Endometrial microvascular endothelial cells (primary cell): Measurements from ENCODE around the gene GPRC5B. TPM values are rescaled to one million over a fixed set of nuclear protein-coding genes. Genes with fewer than 3 reads are reported as not detected.

ENCODE experiments used
- in situ Hi-C: cut with HindIII; loops from 2 replicates; pipeline ENCODE4 v1.10.0; 2017; ENCODE audit warnings: low sequenced_read_pairs, low pct_unique_long_range_greater_than_20kb; ENCODE audit errors: inconsistent ontology term
- total RNA-seq: library from RNA; depleted of rRNA; stranded (reverse); fragments of >200 nt; gene quantifications from one replicate; pipeline ENCODE4 v1.2.3, GENCODE V29; 2015; ENCODE audit errors: inconsistent ontology term

The GPRC5B gene
- total RNA-seq, result 7.9 TPM

GRCh38 chr16:19884611-19885450 is at the start of gene GPRC5B:
Gene GPRC5B (minus strand): TSS chr16:19884848. CDS start chr16:19872845, 12,003 bp downstream.
- in situ Hi-C loops, result loop anchor here (25.0 kb wide), 2 partner anchors 173 to 273 kb away; partner anchors contain the start of genes IQCK and KNOP1

GRCh38 chr16:19933740-19934139 is 49.1 kb upstream of the GPRC5B start:
- in situ Hi-C loops, result no loop called here

GRCh38 chr16:19929062-19929511 is 44.4 kb upstream of the GPRC5B start:
- in situ Hi-C loops, result no loop called here

- in situ Hi-C loops, result no loop called here
Observed at GRCh38 chr16:19928432-19928831, 43.8 kb upstream of the GPRC5B start.

GRCh38 chr16:19926449-19927390 is 42.1 kb upstream of the GPRC5B start:
- in situ Hi-C loops, result no loop called here

- in situ Hi-C loops, result no loop called here
Observed at GRCh38 chr16:19923396-19923795, 38.7 kb upstream of the GPRC5B start.

GRCh38 chr16:19919142-19919541 is 34.5 kb upstream of the GPRC5B start:
- in situ Hi-C loops, result no loop called here

- in situ Hi-C loops, result no loop called here
Observed at GRCh38 chr16:19916064-19916463, 31.4 kb upstream of the GPRC5B start.

- in situ Hi-C loops, result no loop called here
Observed at GRCh38 chr16:19914877-19915276, 30.2 kb upstream of the GPRC5B start.

- in situ Hi-C loops, result no loop called here
Observed at GRCh38 chr16:19913340-19913645, 28.6 kb upstream of the GPRC5B start.

- in situ Hi-C loops, result no loop called here
Observed at GRCh38 chr16:19912455-19913339, 28.0 kb upstream of the GPRC5B start.

- in situ Hi-C loops, result no loop called here
Observed at GRCh38 chr16:19911747-19912454, 27.3 kb upstream of the GPRC5B start.

- in situ Hi-C loops, result no loop called here
Observed at GRCh38 chr16:19911204-19911603, 26.6 kb upstream of the GPRC5B start.

GRCh38 chr16:19909750-19910322 is 25.2 kb upstream of the GPRC5B start:
- in situ Hi-C loops, result no loop called here

- in situ Hi-C loops, result no loop called here
Observed at GRCh38 chr16:19908921-19909320, 24.3 kb upstream of the GPRC5B start.

GRCh38 chr16:19907161-19907992 is 22.7 kb upstream of the GPRC5B start:
- in situ Hi-C loops, result no loop called here

- in situ Hi-C loops, result no loop called here
Observed at GRCh38 chr16:19901164-19901563, 16.5 kb upstream of the GPRC5B start.
